ENCODE measurements around the gene NAB2.

The NAB2 gene

GRCh38 chr12:57047981-57048380 lies 40.9 kb upstream of the NAB2 start:
- Histone ChIP-seq H3K4me2 (no peak overlapping the region), H3K9ac (no peak overlapping the region), H3K27ac (no peak overlapping the region), H2AFZ (ENCODE audit: low read depth) (no peak overlapping the region), H3K36me3 (ENCODE audit: insufficient read depth) (no peaks in the 10 kb centered on the region), H3K4me3 (IDR thresholded peaks at IDR 0.05; ENCODE audit: insufficient read depth, low read depth, low read length) (no peak overlapping the region), H3K4me1 (ENCODE audit: low read depth, poor library complexity, severe bottlenecking) (no peaks in the 10 kb centered on the region), H4K20me1 (ENCODE audit: insufficient read depth) (no peaks in the 10 kb centered on the region), H3K79me2 (ENCODE audit: insufficient read depth, low read depth) (no peaks in the 10 kb centered on the region), H3K27me3 (ENCODE audit: insufficient read depth, low read depth) (peaks cover 20% of the 10 kb centered on the region; the same call in 1 of the 2 replicates)
- no peak for TF ChIP-seq CTCF (conservative IDR thresholded peaks at IDR 0.05; ENCODE audit: low read depth, low read length)

- no peaks in the 10 kb centered on the region for H3K4me1 ChIP-seq (ENCODE audit: low read depth, poor library complexity, severe bottlenecking)
- H3K4me3 ChIP-seq (IDR thresholded peaks at IDR 0.05; ENCODE audit: insufficient read depth, low read depth, low read length), result no peak overlapping the region
- H3K4me2 ChIP-seq, result no peak overlapping the region
- no peaks in the 10 kb centered on the region for H3K79me2 ChIP-seq (ENCODE audit: insufficient read depth, low read depth)
- H3K27ac ChIP-seq, result no peak overlapping the region
- TF ChIP-seq CTCF (conservative IDR thresholded peaks at IDR 0.05; ENCODE audit: low read depth, low read length), result no peak
- H3K27me3 ChIP-seq (ENCODE audit: insufficient read depth, low read depth), result peaks cover 20% of the 10 kb centered on the region; the same call in 1 of the 2 replicates
- H2AFZ ChIP-seq (ENCODE audit: low read depth), result no peak overlapping the region
- H3K9ac ChIP-seq, result no peak overlapping the region
- H4K20me1 ChIP-seq (ENCODE audit: insufficient read depth), result no peaks in the 10 kb centered on the region
- H3K36me3 ChIP-seq (ENCODE audit: insufficient read depth), result no peaks in the 10 kb centered on the region
Measured at GRCh38 chr12:57048423-57049118, 40.3 kb upstream of the NAB2 start.

GRCh38 chr12:57049119-57049446 lies 39.8 kb upstream of the NAB2 start:
- Histone ChIP-seq H4K20me1 (ENCODE audit: insufficient read depth) (no peaks in the 10 kb centered on the region), H3K27ac (no peak overlapping the region), H3K79me2 (ENCODE audit: insufficient read depth, low read depth) (no peaks in the 10 kb centered on the region), H3K9ac (no peak overlapping the region), H2AFZ (ENCODE audit: low read depth) (no peak overlapping the region), H3K36me3 (ENCODE audit: insufficient read depth) (no peaks in the 10 kb centered on the region), H3K4me2 (no peak overlapping the region), H3K27me3 (ENCODE audit: insufficient read depth, low read depth) (peaks cover 20% of the 10 kb centered on the region; the same call in 1 of the 2 replicates), H3K4me3 (IDR thresholded peaks at IDR 0.05; ENCODE audit: insufficient read depth, low read depth, low read length) (no peak overlapping the region), H3K4me1 (ENCODE audit: low read depth, poor library complexity, severe bottlenecking) (no peaks in the 10 kb centered on the region)
- no peak for TF ChIP-seq CTCF (conservative IDR thresholded peaks at IDR 0.05; ENCODE audit: low read depth, low read length)

GRCh38 chr12:57049890-57050289 lies 39.0 kb upstream of the NAB2 start, which contains the start of gene MYO1A:
Gene MYO1A (minus strand): TSS chr12:57050129. CDS start chr12:57048323, 1,806 bp downstream.
- Histone ChIP-seq H2AFZ (ENCODE audit: low read depth) (no peak within 1 kb of the TSS), H3K27me3 (ENCODE audit: insufficient read depth, low read depth) (peaks cover 20% of the 10 kb centered on the region; the same call in 1 of the 2 replicates), H4K20me1 (ENCODE audit: insufficient read depth) (no peaks in the 10 kb centered on the region), H3K9ac (no peak within 1 kb of the TSS), H3K4me3 (IDR thresholded peaks at IDR 0.05; ENCODE audit: insufficient read depth, low read depth, low read length) (no peak within 1 kb of the TSS), H3K36me3 (ENCODE audit: insufficient read depth) (no peaks in the 10 kb centered on the region), H3K4me1 (ENCODE audit: low read depth, poor library complexity, severe bottlenecking) (no peaks in the 10 kb centered on the region), H3K4me2 (no peak within 1 kb of the TSS), H3K79me2 (ENCODE audit: insufficient read depth, low read depth) (no peaks in the 10 kb centered on the region), H3K27ac (no peak within 1 kb of the TSS)
- TF ChIP-seq CTCF (conservative IDR thresholded peaks at IDR 0.05; ENCODE audit: low read depth, low read length), result no peak
